Jurkat, Clone E6-1 (cell line): ENCODE data around the gene GNS.
A peak's percentile ranks its signal among the peaks of the same experiment; 100 is the strongest.

ENCODE experiments used
- DNase-seq: peaks from one replicate; pipeline ENCODE4 v3.0.0-alpha.2; 2011; ENCODE audit warnings: low read depth, low spot score
- H3K4me3 ChIP-seq: 2 replicates; pipeline ENCODE4 v1.5.1; 2011; ENCODE audit warnings: mild to moderate bottlenecking, low read length, control low read depth, moderate library complexity

The GNS gene

GRCh38 chr12:64743206-64743605 lies 16.0 kb downstream of the GNS start:
- H3K4me3 ChIP-seq, result no peak overlapping the region
- no peak for DNase-seq

- no peak for DNase-seq
Measured at GRCh38 chr12:64742416-64742815, 16.8 kb downstream of the GNS start.

GRCh38 chr12:64740646-64741045 lies 18.6 kb downstream of the GNS start:
- no peak overlapping the region for H3K4me3 ChIP-seq
- no peak for DNase-seq

More at GRCh38 chr12:64742416-64742815, 16.8 kb downstream of the GNS start:
- H3K4me3 ChIP-seq, result no peak overlapping the region

- no peak for DNase-seq
Measured at GRCh38 chr12:64739778-64740177, 19.4 kb downstream of the GNS start.

GRCh38 chr12:64737539-64737938 lies 21.7 kb downstream of the GNS start:
- DNase-seq, result peak; percentile 17
- H3K4me3 ChIP-seq, result no peak overlapping the region

More at GRCh38 chr12:64739778-64740177, 19.4 kb downstream of the GNS start:
- H3K4me3 ChIP-seq, result no peak overlapping the region

- no peak overlapping the region for H3K4me3 ChIP-seq
- no peak for DNase-seq
Measured at GRCh38 chr12:64736771-64737170, 22.4 kb downstream of the GNS start.

DNA sequence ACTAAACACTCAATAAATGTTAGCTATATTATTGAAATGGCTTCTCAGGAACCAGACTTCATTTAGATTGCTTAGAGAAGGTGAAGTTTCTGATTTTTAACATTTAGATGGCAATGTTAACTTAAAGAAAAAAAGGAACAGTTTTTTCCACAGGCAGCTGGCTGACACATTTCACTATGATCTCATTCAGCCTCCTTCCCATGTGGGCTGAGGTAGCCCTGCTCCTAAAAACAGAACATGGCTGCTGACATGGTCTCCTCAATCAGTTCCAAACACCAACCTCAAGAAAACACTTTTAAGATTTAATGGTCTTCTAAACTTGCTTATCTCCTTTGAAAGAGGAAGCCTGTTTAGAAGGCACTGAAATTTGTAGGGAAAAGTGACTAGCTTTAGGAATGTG lies 23.8 kb downstream of the GNS start:
- DNase-seq, result no peak
- H3K4me3 ChIP-seq, result no peak overlapping the region

DNA sequence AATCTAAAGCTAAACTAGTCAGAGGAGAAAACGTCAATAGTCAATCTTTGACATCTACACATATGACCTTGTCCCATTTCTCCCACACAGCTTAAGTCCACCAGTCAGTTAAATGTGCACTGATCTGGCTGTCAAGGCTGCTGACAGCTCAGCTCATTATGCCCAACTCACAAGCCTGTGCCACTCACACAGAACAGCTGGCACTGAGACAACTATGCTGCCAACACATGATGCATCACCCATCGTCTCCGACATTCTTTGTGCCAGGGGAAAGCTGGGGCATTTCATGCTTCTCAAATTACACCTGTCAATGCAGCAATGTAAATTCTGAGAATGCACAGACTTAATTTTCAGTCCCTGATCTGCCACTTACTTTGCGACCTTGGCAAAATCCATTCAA lies 25.3 kb downstream of the GNS start:
- no peak for DNase-seq

GRCh38 chr12:64731683-64732082 lies 27.5 kb downstream of the GNS start:
- no peak overlapping the region for H3K4me3 ChIP-seq

More for the DNA sequence above, 25.3 kb downstream of the GNS start:
- H3K4me3 ChIP-seq, result no peak overlapping the region

GRCh38 chr12:64730588-64730969 lies 28.6 kb downstream of the GNS start:
- no peak for DNase-seq
- no peak overlapping the region for H3K4me3 ChIP-seq

More at GRCh38 chr12:64731683-64732082, 27.5 kb downstream of the GNS start:
- DNase-seq, result no peak

- no peak overlapping the region for H3K4me3 ChIP-seq
- DNase-seq, result no peak
Measured at GRCh38 chr12:64729909-64730587, 29.2 kb downstream of the GNS start.

DNA sequence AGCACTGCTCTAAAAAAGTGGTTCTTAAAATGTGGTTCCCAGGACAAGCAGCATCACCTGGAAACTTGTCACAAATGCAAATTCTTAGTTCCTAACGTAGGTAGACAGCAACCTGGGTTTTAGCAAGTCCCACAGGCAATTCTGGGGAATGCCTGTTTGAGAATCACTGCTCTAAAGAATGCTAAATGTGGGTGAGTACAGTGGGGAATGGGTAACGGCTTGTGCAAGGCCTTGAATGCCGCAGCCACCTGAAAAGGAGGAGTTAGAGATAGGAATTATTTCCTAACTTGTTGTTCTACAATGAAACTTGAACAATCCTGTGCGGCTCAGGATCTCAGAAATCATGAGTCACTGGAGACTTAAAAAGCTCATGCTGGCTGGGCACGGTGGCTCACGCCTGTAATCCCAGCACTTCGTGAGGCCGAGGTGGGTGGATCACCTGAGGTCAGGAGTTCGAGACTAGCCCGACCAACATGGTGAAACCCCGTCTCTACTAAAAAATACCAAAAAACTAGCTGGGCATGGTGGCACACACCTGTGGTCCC lies 34.9 kb downstream of the GNS start:
- no peak overlapping the region for H3K4me3 ChIP-seq
- no peak for DNase-seq

- no peak overlapping the region for H3K4me3 ChIP-seq
- no peak for DNase-seq
Measured at GRCh38 chr12:64723630-64724029, 35.6 kb downstream of the GNS start.

GRCh38 chr12:64722835-64723234 lies 36.4 kb downstream of the GNS start:
- H3K4me3 ChIP-seq, result no peak overlapping the region
- no peak for DNase-seq

- no peak for DNase-seq
- H3K4me3 ChIP-seq, result no peak overlapping the region
Measured at GRCh38 chr12:64720884-64721283, 38.3 kb downstream of the GNS start.

GRCh38 chr12:64718649-64719048 lies 40.6 kb downstream of the GNS start:
- H3K4me3 ChIP-seq, result no peak overlapping the region
- DNase-seq, result no peak

DNA sequence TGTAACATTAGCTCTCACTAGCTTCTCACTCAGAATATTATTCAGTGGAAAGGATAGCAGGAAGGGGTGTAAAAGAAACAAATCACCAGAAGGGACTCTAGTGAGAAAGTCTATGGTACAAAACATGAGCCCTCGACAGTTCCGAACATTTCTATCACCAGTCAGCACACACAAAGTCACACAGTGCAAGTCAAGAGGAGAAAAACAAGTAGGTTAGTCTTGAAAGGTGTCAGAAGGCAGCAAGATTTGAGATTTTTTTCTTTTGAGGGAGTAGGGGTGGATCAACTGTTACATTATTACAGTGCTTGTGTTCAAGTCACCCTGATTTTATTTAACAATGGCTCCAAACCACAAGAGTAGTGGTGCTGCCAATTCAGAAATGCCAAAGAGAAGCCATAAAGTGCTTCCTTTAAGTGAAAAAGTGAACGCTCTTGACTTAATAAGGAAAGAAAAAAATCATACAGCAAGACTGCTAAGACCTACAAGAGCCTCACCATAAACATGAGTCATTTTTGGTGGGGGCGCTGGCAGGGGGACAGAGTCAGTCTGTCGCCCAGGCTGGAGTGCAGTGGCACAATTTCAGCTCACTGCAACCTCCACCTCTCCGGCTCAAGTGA lies 42.3 kb downstream of the GNS start:
- no peak overlapping the region for H3K4me3 ChIP-seq
- no peak for DNase-seq

DNA sequence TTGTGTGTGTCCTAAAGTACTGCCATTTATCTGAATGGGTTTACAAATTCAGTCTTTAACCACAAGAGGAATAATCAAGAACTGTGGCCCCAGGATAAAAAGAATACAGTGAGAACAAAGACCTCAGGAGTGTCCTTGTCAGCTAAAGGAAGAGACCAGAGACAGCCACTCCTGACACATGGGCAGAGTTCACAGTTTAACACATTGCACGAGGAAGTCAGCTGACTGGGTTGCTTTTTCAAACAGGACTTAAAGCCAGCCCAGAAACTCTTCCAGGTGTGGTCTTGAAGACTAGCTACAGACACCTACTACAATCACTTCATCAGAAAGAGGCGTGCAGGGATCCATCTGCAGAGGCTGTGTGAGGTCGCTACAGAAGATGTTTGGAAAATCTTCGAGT lies 42.8 kb downstream of the GNS start:
- no peak for DNase-seq
- H3K4me3 ChIP-seq, result no peak overlapping the region

DNA sequence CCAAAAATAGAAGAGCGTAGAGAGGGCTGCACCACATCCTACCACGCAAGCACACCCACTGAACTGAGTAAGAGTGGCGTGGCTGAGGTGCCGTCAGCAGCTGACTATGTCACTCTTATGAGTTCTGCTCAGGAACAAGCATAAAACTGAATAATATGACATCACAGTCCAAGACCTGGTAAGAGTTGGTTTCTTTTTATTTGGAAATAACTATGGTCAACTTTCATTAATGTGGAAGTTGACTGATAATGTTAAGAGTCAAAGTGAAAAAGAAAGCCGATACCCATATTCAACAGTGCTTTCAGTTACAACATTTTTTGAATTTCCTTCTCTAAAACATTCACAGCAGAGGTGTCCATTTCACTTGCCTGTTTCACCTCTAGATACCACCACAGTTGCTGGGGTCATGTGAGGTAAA lies 44.6 kb downstream of the GNS start:
- no peak overlapping the region for H3K4me3 ChIP-seq
- DNase-seq, result no peak

GRCh38 chr12:64713376-64713775 lies 45.8 kb downstream of the GNS start:
- no peak overlapping the region for H3K4me3 ChIP-seq
- no peak for DNase-seq

GRCh38 chr12:64709429-64709828 lies 49.8 kb downstream of the GNS start:
- DNase-seq, result no peak
- H3K4me3 ChIP-seq, result no peak overlapping the region
